Liver (tissue), 9 donors: ENCODE measurements around the gene GAP43. TPM values are rescaled to one million over a fixed set of nuclear protein-coding genes. Genes with fewer than 3 reads are reported as not detected.

Experiments used
- DNase-seq: peaks from one replicate; pipeline ENCODE4 v3.0.0-alpha.2; 2017; ENCODE audit warnings: low spot score
- H3K27ac ChIP-seq, 2 donors: one replicate each; pipeline ENCODE4 v1.7.0; 2013; ENCODE audit warnings: inconsistent platforms in 2 of 2, low read length in 2 of 2, control low read depth in 1 of 2, low read depth in 1 of 2, mild to moderate bottlenecking in 1 of 2
- H3K27me3 ChIP-seq, 4 donors: one replicate each; pipeline versions ENCODE4 v1.6.1 to v1.7.0; 2013; ENCODE audit warnings: low read length in 3 of 4, inconsistent platforms in 1 of 4, mild to moderate bottlenecking in 1 of 4, moderate library complexity in 1 of 4; ENCODE audit not compliant: control insufficient read depth in 4 of 4, insufficient read depth in 4 of 4
- H3K36me3 ChIP-seq, 4 donors: one replicate each; pipeline versions ENCODE4 v1.6.1 to v1.7.0; 2013; ENCODE audit warnings: low read length in 3 of 4, mild to moderate bottlenecking in 3 of 4, low read depth in 1 of 4, moderate library complexity in 1 of 4; ENCODE audit not compliant: control insufficient read depth in 4 of 4, insufficient read depth in 3 of 4
- H3K4me1 ChIP-seq, 4 donors: one replicate each; pipeline versions ENCODE4 v1.6.1 to v1.7.0; 2013; ENCODE audit warnings: low read length in 3 of 4, mild to moderate bottlenecking in 3 of 4, moderate library complexity in 1 of 4; ENCODE audit not compliant: control insufficient read depth in 4 of 4, insufficient read depth in 4 of 4
- H3K4me3 ChIP-seq, 3 donors: one replicate each; pipeline versions ENCODE4 v1.6.1 to v1.7.0; 2013; ENCODE audit warnings: low read length in 3 of 3, control low read depth in 1 of 3, low read depth in 1 of 3, mild to moderate bottlenecking in 1 of 3
- H3K9ac ChIP-seq, 2 donors: one replicate each; pipeline ENCODE4 v1.7.0; 2013; ENCODE audit warnings: low read length in 2 of 2, mild to moderate bottlenecking in 2 of 2, moderate library complexity in 2 of 2, control low read depth in 1 of 2, low read depth in 1 of 2
- H3K9me3 ChIP-seq, 4 donors: one replicate each; pipeline versions ENCODE4 v1.6.1 to v1.7.0; 2013; ENCODE audit warnings: low read length in 3 of 4; ENCODE audit not compliant: control insufficient read depth in 4 of 4
- EGR1 ChIP-seq, 2 donors: IDR thresholded peaks; 2 replicates each; pipeline ENCODE4 v1.6.1; 2016 to 2018; ENCODE audit warnings: antibody characterized with exemption in 2 of 2, low read depth in 2 of 2
- FOXA1 ChIP-seq: IDR thresholded peaks from 2 replicates; pipeline ENCODE4 v1.6.1; 2016; ENCODE audit warnings: antibody characterized with exemption
- FOXA2 ChIP-seq: IDR thresholded peaks from 2 replicates; pipeline ENCODE4 v1.6.1; 2016; ENCODE audit warnings: antibody characterized with exemption
- GABPA ChIP-seq, 2 donors: IDR thresholded peaks in 1 of 2; conservative IDR thresholded peaks in 1 of 2; 2 replicates each; pipeline ENCODE4 v1.6.1; 2016; ENCODE audit warnings: antibody characterized with exemption in 2 of 2, mild to moderate bottlenecking in 1 of 2, moderate library complexity in 1 of 2
- HNF4A ChIP-seq, 2 donors: conservative IDR thresholded peaks; 2 replicates each; pipeline ENCODE4 v1.6.1; 2016; ENCODE audit warnings: antibody characterized with exemption in 2 of 2, mild to moderate bottlenecking in 2 of 2
- JUND ChIP-seq, 2 donors: IDR thresholded peaks; 2 replicates each; pipeline ENCODE4 v1.6.1; 2016; ENCODE audit warnings: antibody characterized with exemption in 2 of 2
- MAX ChIP-seq: IDR thresholded peaks from 2 replicates; pipeline ENCODE4 v1.6.1; 2016; ENCODE audit warnings: antibody characterized with exemption
- RAD21 ChIP-seq, 2 donors: IDR thresholded peaks; 2 replicates each; pipeline ENCODE4 v1.6.1; 2016; ENCODE audit warnings: antibody characterized with exemption in 2 of 2, mild to moderate bottlenecking in 2 of 2
- RXRA ChIP-seq, 2 donors: IDR thresholded peaks; 2 replicates each; pipeline ENCODE4 v1.6.1; 2017 to 2018; ENCODE audit warnings: antibody characterized with exemption in 2 of 2, mild to moderate bottlenecking in 1 of 2
- YY1 ChIP-seq: IDR thresholded peaks from 2 replicates; pipeline ENCODE4 v1.6.1; 2016; ENCODE audit warnings: antibody characterized with exemption, mild to moderate bottlenecking
- ZBTB33 ChIP-seq: IDR thresholded peaks from 2 replicates; pipeline ENCODE4 v1.6.1; 2016; ENCODE audit warnings: antibody characterized with exemption
- WGBS: extraction: QIAGEN DNeasy Blood & Tissue Kit; methylation state at CpG from one replicate; pipeline ENCODE4 v1.1.7; 2013; 5-methylcytosine and 5-hydroxymethylcytosine counted together
- polyA plus RNA-seq, 2 donors: library from polyadenylated mRNA; stranded (reverse) in 1 of 2; unstranded in 1 of 2; fragments of 200-250 nt in 1 of 2; fragments of >200 nt in 1 of 2; fragmentation: Nextera tagmentation in 1 of 2; extraction: Ambion mirVana in 1 of 2; gene quantifications; one replicate each; pipeline versions ENCODE4 v1.2.1 to v1.2.3, GENCODE V29; 2013 to 2015
- total RNA-seq, 2 donors: library from RNA; depleted of rRNA; stranded (reverse); fragments of >200 nt; gene quantifications; one replicate each; pipeline ENCODE4 v1.2.3, GENCODE V29; 2014
- TF ChIP-seq, protein P1 (sequence below): IDR thresholded peaks from 2 replicates; pipeline ENCODE4 v1.6.1; 2016; ENCODE audit warnings: antibody characterized with exemption, mild to moderate bottlenecking
- TF ChIP-seq, protein P2 (sequence below): fragments of 150-350 bp; IDR thresholded peaks from 2 replicates; pipeline ENCODE4 v1.5.1; 2017; ENCODE audit warnings: improper control_type of control experiment, low read depth, low read length; ENCODE audit not compliant: missing input control
- donor health status: healthy.
- donor health status: healthy.
- donor health status: healthy.
- donor health status: healthy.
- donor health status: healthy.

GAP43 gene
- total and polyA plus RNA-seq, 4 donors, result 0.06 TPM; not detected in 3

GRCh38 chr3:115581362-115582135 lies 41.8 kb upstream of the GAP43 start:
- Histone ChIP-seq H3K9ac (no peak overlapping the region), H3K9me3 (peaks cover 0 to 2% (median 0%) of the 10 kb centered on the region in 4 donors)
- WGBS, result 71% methylated on average over 8 of the region's 8 CpGs

GRCh38 chr3:115588201-115589115 lies 34.9 kb upstream of the GAP43 start:
- H3K4me3 ChIP-seq, result no peak overlapping the region
- no peak for DNase-seq
- peaks cover 0 to 6% (median 0%) of the 10 kb centered on the region in 4 donors for H3K27me3 ChIP-seq
- no peaks in the 10 kb centered on the region for H3K4me1 ChIP-seq
- no peaks in the 10 kb centered on the region for H3K36me3 ChIP-seq
- no peak overlapping the region for H3K27ac ChIP-seq
- peaks cover 0 to 4% (median 0%) of the 10 kb centered on the region in 4 donors for H3K9me3 ChIP-seq
- WGBS, result 76% methylated on average over 5 of the region's 5 CpGs
- H3K9ac ChIP-seq, result no peak overlapping the region
- TF ChIP-seq EGR1 (IDR thresholded peaks at IDR 0.05; ENCODE audit: low read depth in 2 of 2), result no peak
- no peak for TF ChIP-seq FOXA2
- no peak for TF ChIP-seq MAX
- TF ChIP-seq, protein P1, sequence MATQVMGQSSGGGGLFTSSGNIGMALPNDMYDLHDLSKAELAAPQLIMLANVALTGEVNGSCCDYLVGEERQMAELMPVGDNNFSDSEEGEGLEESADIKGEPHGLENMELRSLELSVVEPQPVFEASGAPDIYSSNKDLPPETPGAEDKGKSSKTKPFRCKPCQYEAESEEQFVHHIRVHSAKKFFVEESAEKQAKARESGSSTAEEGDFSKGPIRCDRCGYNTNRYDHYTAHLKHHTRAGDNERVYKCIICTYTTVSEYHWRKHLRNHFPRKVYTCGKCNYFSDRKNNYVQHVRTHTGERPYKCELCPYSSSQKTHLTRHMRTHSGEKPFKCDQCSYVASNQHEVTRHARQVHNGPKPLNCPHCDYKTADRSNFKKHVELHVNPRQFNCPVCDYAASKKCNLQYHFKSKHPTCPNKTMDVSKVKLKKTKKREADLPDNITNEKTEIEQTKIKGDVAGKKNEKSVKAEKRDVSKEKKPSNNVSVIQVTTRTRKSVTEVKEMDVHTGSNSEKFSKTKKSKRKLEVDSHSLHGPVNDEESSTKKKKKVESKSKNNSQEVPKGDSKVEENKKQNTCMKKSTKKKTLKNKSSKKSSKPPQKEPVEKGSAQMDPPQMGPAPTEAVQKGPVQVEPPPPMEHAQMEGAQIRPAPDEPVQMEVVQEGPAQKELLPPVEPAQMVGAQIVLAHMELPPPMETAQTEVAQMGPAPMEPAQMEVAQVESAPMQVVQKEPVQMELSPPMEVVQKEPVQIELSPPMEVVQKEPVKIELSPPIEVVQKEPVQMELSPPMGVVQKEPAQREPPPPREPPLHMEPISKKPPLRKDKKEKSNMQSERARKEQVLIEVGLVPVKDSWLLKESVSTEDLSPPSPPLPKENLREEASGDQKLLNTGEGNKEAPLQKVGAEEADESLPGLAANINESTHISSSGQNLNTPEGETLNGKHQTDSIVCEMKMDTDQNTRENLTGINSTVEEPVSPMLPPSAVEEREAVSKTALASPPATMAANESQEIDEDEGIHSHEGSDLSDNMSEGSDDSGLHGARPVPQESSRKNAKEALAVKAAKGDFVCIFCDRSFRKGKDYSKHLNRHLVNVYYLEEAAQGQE, result no peak
- TF ChIP-seq ZBTB33, result no peak
- TF ChIP-seq JUND (IDR thresholded peaks at IDR 0.05), result no peak
- TF ChIP-seq FOXA1, result no peak
- TF ChIP-seq GABPA (IDR thresholded peaks at IDR 0.05 in 1 of 2, conservative IDR thresholded peaks at IDR 0.05 in 1 of 2), result no peak
- no peak for TF ChIP-seq HNF4A (conservative IDR thresholded peaks at IDR 0.05)

More at GRCh38 chr3:115581362-115582135, 41.8 kb upstream of the GAP43 start:
- DNase-seq, result no peak
- TF ChIP-seq RAD21 (IDR thresholded peaks at IDR 0.05), result no peak
- no peak for TF ChIP-seq JUND (IDR thresholded peaks at IDR 0.05)
- TF ChIP-seq, protein P1, result no peak
- no peak for TF ChIP-seq EGR1 (IDR thresholded peaks at IDR 0.05; ENCODE audit: low read depth in 2 of 2)
- no peak for TF ChIP-seq GABPA (IDR thresholded peaks at IDR 0.05 in 1 of 2, conservative IDR thresholded peaks at IDR 0.05 in 1 of 2)
- TF ChIP-seq YY1, result no peak
- no peak for TF ChIP-seq RXRA (IDR thresholded peaks at IDR 0.05)
- TF ChIP-seq, protein P2, sequence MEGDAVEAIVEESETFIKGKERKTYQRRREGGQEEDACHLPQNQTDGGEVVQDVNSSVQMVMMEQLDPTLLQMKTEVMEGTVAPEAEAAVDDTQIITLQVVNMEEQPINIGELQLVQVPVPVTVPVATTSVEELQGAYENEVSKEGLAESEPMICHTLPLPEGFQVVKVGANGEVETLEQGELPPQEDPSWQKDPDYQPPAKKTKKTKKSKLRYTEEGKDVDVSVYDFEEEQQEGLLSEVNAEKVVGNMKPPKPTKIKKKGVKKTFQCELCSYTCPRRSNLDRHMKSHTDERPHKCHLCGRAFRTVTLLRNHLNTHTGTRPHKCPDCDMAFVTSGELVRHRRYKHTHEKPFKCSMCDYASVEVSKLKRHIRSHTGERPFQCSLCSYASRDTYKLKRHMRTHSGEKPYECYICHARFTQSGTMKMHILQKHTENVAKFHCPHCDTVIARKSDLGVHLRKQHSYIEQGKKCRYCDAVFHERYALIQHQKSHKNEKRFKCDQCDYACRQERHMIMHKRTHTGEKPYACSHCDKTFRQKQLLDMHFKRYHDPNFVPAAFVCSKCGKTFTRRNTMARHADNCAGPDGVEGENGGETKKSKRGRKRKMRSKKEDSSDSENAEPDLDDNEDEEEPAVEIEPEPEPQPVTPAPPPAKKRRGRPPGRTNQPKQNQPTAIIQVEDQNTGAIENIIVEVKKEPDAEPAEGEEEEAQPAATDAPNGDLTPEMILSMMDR, result no peak
- TF ChIP-seq FOXA2, result no peak
- TF ChIP-seq FOXA1, result no peak
- H3K4me3 ChIP-seq, result no peak overlapping the region
- no peak overlapping the region for H3K27ac ChIP-seq
- H3K27me3 ChIP-seq, result peaks cover 0 to 3% (median 0%) of the 10 kb centered on the region in 4 donors
- H3K36me3 ChIP-seq, result no peaks in the 10 kb centered on the region
- H3K4me1 ChIP-seq, result no peaks in the 10 kb centered on the region
